K562 (cell line): Measurements from ENCODE around the gene OSCP1. TPM values are rescaled to one million over a fixed set of nuclear protein-coding genes. Genes with fewer than 3 reads are reported as not detected.

Source experiments
- ARID1B ChIP-seq: fragments of 450-650 bp; IDR thresholded peaks from 2 replicates; pipeline ENCODE4 v1.6.1; 2016; ENCODE audit warnings: antibody characterized with exemption, mild to moderate bottlenecking, inconsistent platforms
- CBX8 ChIP-seq: fragments of 200-600 bp; sonication (generic); IDR thresholded peaks from 2 replicates; pipeline ENCODE4 v1.6.1; 2012; ENCODE audit warnings: borderline replicate concordance, mixed run types, low read depth, mild to moderate bottlenecking, moderate library complexity, mixed read lengths, low read length, control low read depth, inconsistent platforms; ENCODE audit not compliant: poor library complexity, severe bottlenecking; ENCODE audit errors: extremely low read depth
- GTF2E2 ChIP-seq: fragments of 200-800 bp; sonication (Bioruptor generic); IDR thresholded peaks from 2 replicates; pipeline ENCODE4 v1.6.1; 2016; ENCODE audit warnings: missing genetic modification characterization, missing compliant biosample characterization
- HDAC1 ChIP-seq, 2 experiments: fragments of 450-650 bp; IDR thresholded peaks; 2 replicates each; pipeline ENCODE4 v1.6.1; 2016 to 2017; ENCODE audit warnings: inconsistent platforms in 1 of 2, mild to moderate bottlenecking in 1 of 2, moderate library complexity in 1 of 2
- IRF2 ChIP-seq: sonication (generic); formaldehyde crosslinking; IDR thresholded peaks from 2 replicates; pipeline ENCODE4 v1.8.1; 2022; ENCODE audit warnings: mild to moderate bottlenecking, missing genetic modification reagents
- NFYB ChIP-seq: IDR thresholded peaks from 2 replicates; pipeline ENCODE4 v1.6.1; 2011; ENCODE audit warnings: mild to moderate bottlenecking, moderate library complexity; ENCODE audit not compliant: insufficient read length; ENCODE audit errors: extremely low read depth
- PRMT5 ChIP-seq: sonication (generic); formaldehyde crosslinking; IDR thresholded peaks from 2 replicates; pipeline ENCODE4 v1.5.0; 2020; ENCODE audit warnings: missing genetic modification reagents
- RAD21 ChIP-seq, 2 experiments: fragments of 250-450 bp in 1 of 2; fragments of 450-650 bp in 1 of 2; sonication (Bioruptor Pico) in 1 of 2; formaldehyde crosslinking in 1 of 2; IDR thresholded peaks in 1 of 2; conservative IDR thresholded peaks in 1 of 2; 2 replicates each; pipeline versions ENCODE4 v1.4.0 to v1.8.0; 2020 to 2022; ENCODE audit warnings: mild to moderate bottlenecking in 2 of 2, moderate library complexity in 1 of 2
- SP2 ChIP-seq: IDR thresholded peaks from 2 replicates; pipeline ENCODE4 v1.6.1; 2011; ENCODE audit warnings: mild to moderate bottlenecking, low read depth, low read length, moderate library complexity; ENCODE audit not compliant: poor library complexity, severe bottlenecking; ENCODE audit errors: extremely low read depth
- TAF9B ChIP-seq: fragments of 450-650 bp; IDR thresholded peaks from 2 replicates; pipeline ENCODE4 v1.6.1; 2018; ENCODE audit warnings: mild to moderate bottlenecking; ENCODE audit not compliant: partially characterized antibody
- polyA plus RNA-seq, 8 experiments: library from polyadenylated mRNA; depleted of rRNA in 4 of 8; stranded (reverse) in 5 of 8; unstranded in 3 of 8; fragments of >200 nt; fragmentation: Nextera tagmentation in 2 of 8; fragmentation: Illumina TruSeq in 1 of 8; extraction: Ambion mirVana in 2 of 8; extraction: Trizol in 1 of 8; gene quantifications; 2 replicates each; pipeline versions ENCODE4 v1.2.1 to v1.2.3, GENCODE V29; 2011 to 2014; ENCODE audit warnings: inconsistent platforms in 1 of 8, missing spikeins in 1 of 8
- total RNA-seq, 7 experiments: library from RNA; depleted of rRNA in 6 of 7; stranded (reverse); fragments of >200 nt in 6 of 7; fragmentation: Illumina TruSeq in 2 of 7; extraction: Trizol in 2 of 7; gene quantifications; 2 replicates each; pipeline versions ENCODE4 v1.2.1 to v1.2.3, GENCODE V29; 2011 to 2021; ENCODE audit warnings: low replicate concordance in 1 of 7
- TF ChIP-seq, protein P1 (sequence below), 2 experiments: fragments of 450-650 bp; IDR thresholded peaks; 2 replicates each; pipeline ENCODE4 v1.6.1; 2016; ENCODE audit warnings: mild to moderate bottlenecking in 2 of 2, borderline replicate concordance in 1 of 2, low read depth in 1 of 2, moderate library complexity in 1 of 2

OSCP1 gene
- total and polyA plus RNA-seq, 9 of the 15 experiments (the other 6 are each of a cell fraction or from before 2014, with no cell fraction given) = 0.15 to 0.40 (median 0.33) TPM; not detected in 5

DNA sequence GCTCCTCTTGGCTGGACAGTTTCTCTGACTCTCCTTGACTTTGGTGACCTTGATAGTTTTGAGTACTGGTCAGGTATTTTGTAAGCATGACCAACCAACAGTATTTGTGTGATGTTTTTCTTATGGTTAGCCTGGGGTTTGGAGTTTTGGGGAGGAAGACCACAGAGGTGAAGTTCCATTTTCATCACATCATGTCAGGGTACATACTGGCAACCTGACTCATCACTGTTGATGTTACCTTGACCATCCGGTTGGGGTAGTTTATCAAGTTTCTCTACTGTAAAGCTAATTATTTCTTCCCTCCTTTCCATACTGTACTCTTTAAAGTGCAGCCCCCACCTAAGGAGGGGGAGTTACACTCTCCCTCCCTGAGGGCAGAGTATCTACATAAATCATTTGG lies 13.4 kb downstream of the OSCP1 start (continued):
- TF ChIP-seq, protein P1, sequence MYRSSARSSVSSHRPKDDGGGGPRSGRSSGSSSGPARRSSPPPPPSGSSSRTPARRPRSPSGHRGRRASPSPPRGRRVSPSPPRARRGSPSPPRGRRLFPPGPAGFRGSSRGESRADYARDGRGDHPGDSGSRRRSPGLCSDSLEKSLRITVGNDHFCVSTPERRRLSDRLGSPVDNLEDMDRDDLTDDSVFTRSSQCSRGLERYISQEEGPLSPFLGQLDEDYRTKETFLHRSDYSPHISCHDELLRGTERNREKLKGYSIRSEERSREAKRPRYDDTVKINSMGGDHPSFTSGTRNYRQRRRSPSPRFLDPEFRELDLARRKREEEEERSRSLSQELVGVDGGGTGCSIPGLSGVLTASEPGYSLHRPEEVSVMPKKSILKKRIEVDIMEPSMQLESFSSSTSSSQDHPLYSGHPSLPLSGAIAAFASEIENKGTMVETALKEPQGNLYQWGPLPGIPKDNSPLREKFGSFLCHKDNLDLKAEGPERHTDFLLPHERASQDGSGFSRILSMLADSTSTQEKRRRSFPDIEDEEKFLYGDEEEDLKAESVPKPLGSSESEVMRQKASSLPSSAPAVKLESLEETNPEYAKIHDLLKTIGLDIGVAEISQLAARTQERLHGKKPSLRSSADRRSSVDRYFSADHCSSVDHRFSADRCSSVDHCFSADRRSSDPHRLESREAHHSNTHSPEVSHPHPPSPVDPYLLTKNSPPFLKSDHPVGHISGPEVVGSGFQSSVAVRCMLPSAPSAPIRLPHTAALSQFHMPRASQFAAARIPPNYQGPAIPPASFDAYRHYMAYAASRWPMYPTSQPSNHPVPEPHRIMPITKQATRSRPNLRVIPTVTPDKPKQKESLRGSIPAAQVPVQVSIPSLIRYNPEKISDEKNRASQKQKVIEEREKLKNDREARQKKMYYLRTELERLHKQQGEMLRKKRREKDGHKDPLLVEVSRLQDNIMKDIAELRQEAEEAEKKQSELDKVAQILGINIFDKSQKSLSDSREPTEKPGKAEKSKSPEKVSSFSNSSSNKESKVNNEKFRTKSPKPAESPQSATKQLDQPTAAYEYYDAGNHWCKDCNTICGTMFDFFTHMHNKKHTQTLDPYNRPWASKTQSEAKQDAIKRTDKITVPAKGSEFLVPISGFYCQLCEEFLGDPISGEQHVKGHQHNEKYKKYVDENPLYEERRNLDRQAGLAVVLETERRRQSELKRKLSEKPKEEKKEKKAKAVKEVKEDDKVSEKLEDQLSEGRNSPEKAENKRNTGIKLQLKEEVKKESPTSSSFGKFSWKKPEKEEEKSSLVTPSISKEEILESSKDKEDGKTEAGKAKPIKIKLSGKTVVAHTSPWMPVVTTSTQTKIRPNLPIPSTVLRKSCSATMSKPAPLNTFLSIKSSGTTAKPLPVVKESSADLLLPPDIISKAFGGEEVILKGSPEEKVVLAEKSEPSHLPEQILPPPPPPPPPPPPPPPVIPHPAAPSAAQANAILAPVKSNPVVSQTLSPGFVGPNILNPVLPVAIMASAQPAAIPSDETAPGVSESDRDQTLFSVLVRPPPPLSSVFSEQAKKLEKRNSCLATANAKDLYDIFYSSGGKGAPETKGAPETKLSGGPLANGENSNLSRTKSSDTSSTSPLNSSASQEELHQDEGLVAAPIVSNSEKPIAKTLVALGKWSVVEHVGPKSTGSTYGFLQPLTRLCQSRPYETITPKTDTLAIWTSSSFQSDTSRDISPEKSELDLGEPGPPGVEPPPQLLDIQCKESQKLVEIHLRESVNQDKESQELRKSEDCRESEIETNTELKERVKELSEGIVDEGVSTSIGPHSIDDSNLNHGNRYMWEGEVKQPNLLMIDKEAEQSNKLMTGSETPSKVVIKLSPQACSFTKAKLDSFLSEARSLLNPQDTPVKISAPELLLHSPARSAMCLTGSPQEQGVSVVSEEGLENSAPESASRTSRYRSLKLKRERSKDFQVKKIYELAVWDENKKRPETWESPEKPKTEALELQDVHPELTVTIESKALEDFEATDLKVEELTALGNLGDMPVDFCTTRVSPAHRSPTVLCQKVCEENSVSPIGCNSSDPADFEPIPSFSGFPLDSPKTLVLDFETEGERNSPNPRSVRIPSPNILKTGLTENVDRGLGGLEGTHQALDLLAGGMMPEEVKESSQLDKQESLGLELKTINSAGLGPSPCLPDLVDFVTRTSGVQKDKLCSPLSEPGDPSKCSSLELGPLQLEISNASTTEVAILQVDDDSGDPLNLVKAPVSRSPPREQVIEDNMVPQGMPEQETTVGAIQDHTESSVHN (IDR thresholded peaks at IDR 0.05; ENCODE audit: borderline replicate concordance in 1 of 2, low read depth in 1 of 2) = no peak
- TF ChIP-seq GTF2E2 (tag) (no peak), HDAC1 (IDR thresholded peaks at IDR 0.05) (no peak), PRMT5 (no peak), NFYB (no peak), IRF2 (CRISPR knock-in tag) (no peak), CBX8 (no peak), SP2 (no peak), TAF9B (no peak), RAD21 (CRISPR knock-in tag; conservative IDR thresholded peaks at IDR 0.05 in 1 of 2, IDR thresholded peaks at IDR 0.05 in 1 of 2) (no peak), ARID1B (no peak)
